Mesenteric fat pad (tissue), 1 donor: ENCODE data around the gene DNAAF9. TPM values are rescaled to one million over a fixed set of nuclear protein-coding genes. Genes with fewer than 3 reads are reported as not detected.

ENCODE experiments used
- DNase-seq: peaks from one replicate; pipeline ENCODE4 v3.0.0-alpha.2; 2020; ENCODE audit warnings: low spot score
- total RNA-seq: library from RNA; stranded (reverse); fragmentation: NEBNext Ultra II Directional; extraction: Animal tissue kit (Norgen Biotek cat#: 25700); gene quantifications from one replicate; pipeline ENCODE4 v1.2.1, GENCODE V29; 2021
- donor health status: DM: yes; HTN: yes; CAD: no.

The DNAAF9 gene
- total RNA-seq, 1 donor from 2014 or later, result 26.1 TPM

DNA sequence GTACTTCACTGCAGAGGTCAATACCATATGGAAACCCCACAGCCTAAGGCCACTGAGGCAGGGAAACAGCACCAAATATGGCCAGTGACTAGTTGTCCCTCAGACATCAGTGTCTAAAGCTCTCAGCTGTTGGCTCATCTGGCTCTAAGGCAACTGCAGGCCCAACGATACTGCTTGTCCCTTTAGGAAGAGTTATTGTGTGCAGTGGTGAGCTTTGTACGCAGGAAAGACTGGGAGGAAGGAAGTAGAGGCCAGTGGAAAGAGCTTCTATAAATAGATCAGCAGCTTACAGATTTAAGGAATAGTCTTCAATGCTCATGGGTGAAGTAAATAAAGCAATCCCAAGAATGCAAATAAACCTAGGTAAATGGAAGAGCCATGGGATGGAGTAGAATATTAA is 29.3 kb downstream of the DNAAF9 start:
- no peak for DNase-seq

DNA sequence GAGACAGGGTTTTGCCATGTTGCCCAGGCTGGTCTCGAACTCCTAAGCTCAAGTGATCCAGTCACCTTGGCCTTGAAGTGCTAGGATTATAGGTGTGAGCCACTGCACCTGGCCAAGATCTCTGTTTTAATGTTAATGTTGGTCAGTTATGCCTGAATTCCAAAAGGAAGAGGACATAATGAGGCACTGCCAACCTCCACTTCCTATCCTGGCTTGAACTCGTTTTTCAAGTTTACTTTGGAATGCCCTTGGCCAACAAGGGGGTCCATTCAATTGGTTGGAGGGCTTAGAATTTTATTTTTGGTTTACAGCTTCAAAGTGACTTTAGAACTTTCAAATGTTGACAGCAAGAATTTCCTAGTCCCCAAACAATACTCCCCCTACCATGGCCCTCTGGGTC is 29.8 kb downstream of the DNAAF9 start:
- DNase-seq, result no peak

DNA sequence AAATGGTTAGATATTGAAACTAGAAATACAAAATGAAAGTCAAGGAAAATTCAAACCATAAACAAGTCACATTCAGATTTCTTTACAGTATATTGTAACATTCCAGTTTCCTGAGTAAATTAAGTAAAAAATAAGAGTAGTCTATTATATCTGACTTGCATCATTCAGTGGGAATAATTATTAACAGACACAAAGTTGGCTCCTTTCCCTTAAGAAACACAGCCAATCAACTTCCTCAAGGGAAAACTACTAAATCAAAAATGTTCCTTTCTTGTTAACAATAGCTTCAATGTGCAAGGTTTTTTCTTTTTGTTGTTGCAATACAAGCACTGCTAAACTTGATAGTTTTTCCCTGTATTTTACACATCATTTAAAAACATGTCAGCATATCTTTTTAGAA is 33.2 kb downstream of the DNAAF9 start:
- DNase-seq, result no peak

DNA sequence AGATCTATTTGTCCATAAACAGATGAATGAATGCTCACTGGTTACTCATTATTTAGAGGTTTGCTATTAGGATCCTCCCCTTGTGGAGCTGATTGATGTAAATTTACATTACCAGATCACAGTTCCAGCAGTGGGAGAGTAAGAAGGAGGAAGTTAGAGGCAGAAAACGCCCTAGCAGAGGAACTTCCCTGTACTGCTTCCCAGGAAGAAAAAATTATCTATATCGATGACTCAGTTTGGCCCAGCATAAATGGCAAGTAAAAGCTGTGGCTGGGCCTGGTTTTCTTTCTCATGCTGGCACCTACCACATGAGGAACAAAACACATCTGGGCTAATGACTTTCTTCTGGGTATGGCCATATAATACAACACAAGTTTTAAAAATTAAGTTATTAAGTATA is 35.7 kb downstream of the DNAAF9 start:
- DNase-seq, result no peak

DNA sequence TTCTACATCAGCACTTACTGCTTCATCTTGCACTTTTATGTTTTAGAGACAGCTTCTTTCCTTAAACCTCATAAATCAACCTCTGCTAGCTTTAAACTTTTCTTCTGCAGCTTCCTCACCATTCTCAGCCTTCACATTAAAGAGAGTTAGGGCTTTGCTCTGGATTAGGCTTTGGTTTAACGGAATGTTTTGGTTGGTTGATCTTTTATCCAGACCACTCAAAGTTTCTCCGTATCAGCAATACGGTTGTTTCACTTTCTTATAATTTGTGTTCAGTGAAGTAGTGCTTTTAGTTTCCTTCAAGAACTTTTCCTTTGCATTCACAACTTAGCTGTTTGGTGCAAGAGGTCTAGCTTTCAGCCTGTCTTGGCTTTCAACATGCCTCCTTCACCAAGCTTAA is 40.4 kb downstream of the DNAAF9 start:
- DNase-seq, result no peak

DNA sequence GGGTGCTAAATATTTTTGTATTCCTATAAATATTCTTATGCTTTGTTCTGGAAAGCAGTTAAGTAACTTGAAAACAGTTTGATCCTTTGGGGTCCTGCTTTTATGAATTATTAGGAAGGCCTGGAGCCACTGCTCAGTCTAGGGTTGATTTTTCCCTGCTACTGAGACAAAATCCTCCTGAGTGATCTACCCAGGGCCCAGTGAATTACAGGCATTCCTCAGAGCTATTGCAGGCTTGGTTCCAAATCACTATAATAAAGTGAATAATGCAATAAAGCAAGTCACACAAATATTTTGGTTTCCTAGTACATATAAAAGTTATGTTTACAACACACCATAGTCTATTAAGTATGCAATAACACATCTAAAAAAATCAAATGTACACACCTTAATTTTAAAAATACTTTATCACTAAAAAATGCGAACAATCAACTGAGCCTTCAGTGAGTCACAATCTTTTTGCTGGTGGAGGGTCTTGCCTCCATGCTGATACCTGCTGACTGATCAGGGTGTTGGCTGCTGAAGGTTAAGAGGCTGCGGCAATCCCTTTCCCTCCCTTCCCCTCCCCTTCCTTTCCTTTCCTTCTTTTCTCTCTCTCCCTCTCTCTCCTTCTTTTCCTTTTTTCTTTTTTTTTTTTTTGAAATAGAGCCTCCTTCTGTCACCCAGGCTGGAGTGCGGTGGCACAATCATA is 43.0 kb downstream of the DNAAF9 start:
- no peak for DNase-seq

DNA sequence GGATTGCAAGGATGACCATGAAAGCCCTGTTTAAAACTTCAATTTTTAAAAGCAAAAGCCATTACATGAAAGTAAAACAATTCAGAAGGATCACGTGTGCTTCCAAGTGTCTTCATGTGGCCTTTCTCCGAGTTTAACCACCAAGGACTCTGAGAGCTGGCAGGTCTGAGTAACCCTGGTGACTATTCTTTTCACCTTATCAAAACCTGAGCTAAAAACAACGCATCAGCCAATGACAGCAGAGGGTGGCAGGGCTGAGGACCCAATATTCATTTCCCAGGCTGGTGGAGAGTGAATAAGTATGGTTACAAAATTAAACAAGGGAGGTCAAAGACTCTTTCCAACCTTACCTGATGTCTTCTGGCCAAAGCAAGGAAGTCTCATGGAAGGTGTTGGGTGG is 46.7 kb downstream of the DNAAF9 start:
- no peak for DNase-seq

DNA sequence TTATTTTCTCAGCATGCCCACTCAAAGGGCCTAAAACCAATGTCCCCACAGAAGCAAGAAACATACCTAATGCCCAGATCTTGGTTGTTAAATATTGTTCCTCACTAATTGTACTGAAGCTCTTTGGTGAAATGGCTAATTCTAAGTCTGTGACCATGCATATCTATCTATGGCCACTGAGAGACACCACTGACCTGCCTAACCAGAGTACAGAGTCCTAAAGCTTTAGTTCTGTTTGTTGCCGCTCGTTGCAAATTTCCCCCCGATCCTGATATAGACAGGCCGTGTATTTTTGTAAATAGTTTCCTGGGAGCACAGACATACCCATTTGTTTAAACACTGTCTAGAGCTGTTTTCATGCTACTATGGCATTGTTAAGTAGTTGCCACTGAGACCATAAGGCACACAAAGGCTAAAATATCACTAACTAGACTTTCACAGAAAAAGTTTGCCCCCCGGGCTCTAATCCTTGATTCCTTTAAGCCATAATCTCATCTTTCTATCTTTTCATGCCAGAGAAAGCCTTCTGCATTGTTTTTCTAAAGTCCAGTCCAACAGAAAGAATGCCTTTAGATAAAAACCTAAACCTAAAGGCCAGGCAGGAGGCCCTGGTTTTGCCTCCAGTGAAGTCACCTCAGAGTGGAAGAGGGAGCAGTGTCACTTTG is 48.7 kb downstream of the DNAAF9 start:
- no peak for DNase-seq

Other genes starting within 250 kb of the DNAAF9 start
- 15.4 TPM for gene FASTKD5, start 247.8 kb downstream of the DNAAF9 start, total RNA-seq
- gene UBOX5, start 247.8 kb downstream of the DNAAF9 start, total RNA-seq, result 3.7 TPM
- gene LZTS3, start 234.1 kb downstream of the DNAAF9 start, total RNA-seq, result 6.2 TPM
- 59.3 TPM for gene DDRGK1, start 203.0 kb downstream of the DNAAF9 start, total RNA-seq
- 38.0 TPM for gene ITPA, start 198.2 kb downstream of the DNAAF9 start, total RNA-seq
- 1.2 TPM for gene SLC4A11, start 168.5 kb downstream of the DNAAF9 start, total RNA-seq
- gene ATRN, start 63.3 kb upstream of the DNAAF9 start, total RNA-seq, result 32.5 TPM